BJ (cell line): ENCODE data around the gene DGKH. TPM values are rescaled to one million over a fixed set of nuclear protein-coding genes. Genes with fewer than 3 reads are reported as not detected.

Source experiments
- CTCF ChIA-PET: fragments of 350-600 bp; formaldehyde crosslinking; extraction: SDS; loops from one replicate; lab custom pipeline; 2021; ENCODE audit warnings: antibody characterized with exemption, inconsistent platforms; lab: Yijun Ruan, JAX
- POLR2A ChIA-PET: fragments of 300-600 bp; sonication (Branson Sonifier 250); formaldehyde crosslinking; extraction: SDS; loops from one replicate; lab custom pipeline; 2021; ENCODE audit warnings: antibody characterized with exemption; lab: Charles Lee
- DNase-seq: peaks from one replicate; pipeline ENCODE4 v3.0.0-alpha.2; 2011; ENCODE audit warnings: low read depth
- H3K27me3 ChIP-seq: 2 replicates; pipeline ENCODE4 v1.6.0; 2011; ENCODE audit warnings: low read length; ENCODE audit not compliant: control insufficient read depth, insufficient read depth
- H3K36me3 ChIP-seq: 2 replicates; pipeline ENCODE4 v1.5.1; 2011; ENCODE audit warnings: low read length; ENCODE audit not compliant: control insufficient read depth, insufficient read depth
- H3K4me3 ChIP-seq: 2 replicates; pipeline ENCODE4 v1.5.1; 2011; ENCODE audit warnings: low read depth, mild to moderate bottlenecking, control low read depth, low read length
- CTCF ChIP-seq: IDR thresholded peaks from 2 replicates; pipeline ENCODE4 v1.5.1; 2011; ENCODE audit warnings: low read depth, mild to moderate bottlenecking, control low read depth, inconsistent platforms, low read length, moderate library complexity; ENCODE audit not compliant: insufficient read depth
- polyA plus RNA-seq: library from polyadenylated mRNA; depleted of rRNA; stranded (reverse); fragments of >200 nt; gene quantifications from 2 replicates; pipeline ENCODE4 v1.2.3, GENCODE V29; 2011

DGKH gene
- polyA plus RNA-seq, 1 experiment, result 4.2 TPM

DNA sequence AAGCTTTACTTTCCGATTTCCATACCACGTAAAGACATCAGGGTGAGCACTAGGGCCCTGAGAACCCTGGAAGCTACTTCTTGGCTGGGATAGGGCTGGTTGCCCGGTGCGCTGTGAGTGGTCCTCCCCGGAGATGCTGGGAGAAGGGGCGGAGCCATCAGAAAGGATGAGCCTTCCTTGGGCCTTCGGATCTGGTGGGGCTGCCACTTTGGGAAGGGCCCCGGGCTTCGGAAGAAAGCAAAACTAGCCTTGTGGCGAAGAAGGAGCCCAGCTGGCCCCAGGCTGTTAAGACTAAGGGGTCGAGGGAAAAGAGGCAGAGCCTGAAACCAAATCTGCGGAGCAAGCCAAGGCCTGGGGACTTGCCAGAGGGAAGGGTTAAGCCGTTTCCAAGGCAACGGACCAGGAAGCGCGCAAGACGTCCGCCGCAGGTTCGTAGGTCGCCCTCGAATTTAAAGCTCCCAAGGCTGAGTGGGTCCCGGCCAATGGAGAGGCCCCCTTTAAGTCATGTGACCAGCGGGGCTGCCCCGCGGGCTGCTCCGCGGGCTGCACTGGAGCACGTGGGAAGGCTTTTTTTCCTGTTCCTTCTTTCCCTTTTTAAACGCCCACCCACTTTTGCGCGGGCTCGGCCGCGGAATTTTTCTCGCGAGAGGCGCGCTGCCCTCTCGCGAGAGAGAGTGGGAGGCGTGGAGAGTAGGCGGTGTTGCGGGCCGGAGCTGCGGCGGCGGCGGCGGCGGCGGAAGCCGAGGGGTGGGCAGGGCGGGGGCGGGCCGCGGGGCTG lies 223.1 kb downstream of the DGKH start:
- peak overlapping the region; percentile 89 for H3K4me3 ChIP-seq
- CTCF ChIA-PET, result interaction anchor here (0.6 kb wide), 1 partner anchor 1489 kb away, joined by 3 read pairs; no protein-coding TSS in a partner anchor
- POLR2A ChIA-PET, result no interaction called here
- no peaks in the 10 kb centered on the region for H3K36me3 ChIP-seq
- no peak for TF ChIP-seq CTCF
- no peaks in the 10 kb centered on the region for H3K27me3 ChIP-seq
- peak; percentile 93 for DNase-seq

DNA sequence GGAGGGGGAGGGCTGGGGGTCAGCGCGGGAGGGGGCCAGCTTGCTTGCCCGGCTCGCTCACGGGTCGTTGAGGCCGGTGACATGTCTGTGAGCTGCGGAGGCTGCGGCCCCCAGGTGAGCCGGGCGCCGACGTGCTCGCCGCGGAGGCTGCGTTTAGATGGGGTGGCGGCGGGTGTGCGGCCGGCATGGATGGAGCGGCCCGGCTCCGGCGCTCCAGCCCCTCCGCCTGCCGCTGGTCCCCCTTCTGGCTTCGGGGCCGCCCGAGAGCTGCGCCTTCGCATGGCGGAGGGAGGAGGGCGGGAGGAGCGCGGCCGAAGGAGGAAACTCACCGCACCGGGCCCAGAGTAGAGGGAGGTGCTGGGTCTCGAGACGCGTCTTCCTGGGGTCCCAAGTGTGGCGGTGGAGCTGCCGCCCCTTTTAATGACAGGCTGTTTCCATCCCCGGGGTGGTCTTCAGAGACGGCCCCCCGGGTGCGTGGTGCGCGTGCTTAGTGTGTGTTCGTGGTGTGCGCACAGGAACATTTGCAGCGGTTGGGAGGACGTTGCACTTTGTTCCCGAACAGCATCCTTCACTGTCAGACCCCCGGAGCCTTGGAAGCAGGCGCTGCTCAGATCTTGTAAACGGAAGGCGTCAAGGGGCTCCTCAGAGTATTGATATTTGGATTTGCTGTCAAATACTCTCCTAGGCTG lies 223.8 kb downstream of the DGKH start, which contains the start of gene AKAP11:
Gene AKAP11 (plus strand): TSS at position 38 of the 689 bp plus-strand sequence. CDS start 14,197 bp downstream, outside the sequence.
- POLR2A ChIA-PET, result no interaction called here
- Histone ChIP-seq H3K4me3 (peak within 1 kb of the TSS; percentile 89), H3K36me3 (no peaks in the 10 kb centered on the region), H3K27me3 (no peaks in the 10 kb centered on the region)
- TF ChIP-seq CTCF, result no peak
- CTCF ChIA-PET, result interaction anchor here (0.6 kb wide), 1 partner anchor 1490 kb away, joined by 3 read pairs; no protein-coding TSS in a partner anchor
- DNase-seq, result no peak

DNA sequence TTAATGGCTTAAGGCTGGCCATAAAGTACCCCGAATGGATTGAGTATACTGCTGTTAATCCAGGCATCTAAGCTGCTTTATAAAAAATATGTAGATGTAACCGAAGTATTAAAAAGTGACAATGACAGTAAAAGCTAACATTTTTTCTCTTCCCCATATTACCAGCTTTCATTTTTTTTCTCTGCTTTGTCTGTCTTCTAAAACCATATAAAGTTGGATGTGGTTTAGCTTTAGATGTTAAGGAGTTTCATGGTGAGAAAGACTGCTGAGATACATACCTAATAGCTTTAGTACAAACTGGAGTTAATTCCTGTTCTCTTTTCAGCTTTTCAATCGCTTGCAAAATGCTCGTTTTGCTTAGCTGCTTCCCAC lies 224.3 kb downstream of the DGKH start:
- TF ChIP-seq CTCF, result no peak
- DNase-seq, result no peak
- Histone ChIP-seq H3K4me3 (peak overlapping the region; percentile 89), H3K36me3 (no peaks in the 10 kb centered on the region), H3K27me3 (no peaks in the 10 kb centered on the region)
- CTCF ChIA-PET, result no interaction called here
- POLR2A ChIA-PET, result no interaction called here

DNA sequence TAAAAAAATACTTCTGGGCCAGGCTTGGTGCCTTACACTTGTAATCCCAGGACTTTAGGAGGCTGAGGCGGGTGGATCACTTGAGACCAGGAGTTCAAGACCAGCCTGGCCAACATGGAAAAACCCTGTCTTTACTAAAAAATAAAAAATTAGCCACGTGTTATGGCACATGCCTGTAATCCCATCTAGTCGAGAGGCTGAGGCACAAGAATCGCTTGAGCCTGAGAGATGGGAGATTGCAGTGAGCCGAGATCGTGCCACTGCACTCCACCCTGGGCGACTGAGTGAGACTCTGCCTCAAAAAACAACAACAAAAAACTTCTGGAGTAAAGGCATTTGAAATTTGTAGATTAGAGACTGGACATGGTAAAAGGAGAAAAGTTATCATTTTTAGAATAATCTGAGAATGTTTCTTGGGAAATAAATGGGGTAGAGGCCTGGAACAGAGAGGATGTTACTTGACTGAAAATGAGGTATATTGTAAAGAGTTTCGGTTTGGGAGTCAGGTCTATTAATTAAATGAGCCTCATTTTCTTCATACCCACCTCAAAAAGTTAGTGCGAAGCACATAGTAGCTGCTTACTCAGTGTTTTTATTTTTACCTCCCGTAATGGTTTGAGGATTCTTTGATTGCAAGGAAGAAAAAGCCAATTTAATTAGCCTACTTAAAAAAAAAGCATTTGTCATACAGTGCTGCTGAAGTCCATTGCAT lies 226.1 kb downstream of the DGKH start:
- Histone ChIP-seq H3K36me3 (no peaks in the 10 kb centered on the region), H3K27me3 (no peaks in the 10 kb centered on the region), H3K4me3 (no peak overlapping the region)
- TF ChIP-seq CTCF, result no peak
- ChIA-PET CTCF (interaction anchor here (1.8 kb wide), 1 partner anchor 10 kb away, joined by 5 read pairs; no protein-coding TSS in a partner anchor), POLR2A (no interaction called here)
- DNase-seq, result no peak

GRCh38 chr13:42275098-42275471 lies 226.6 kb downstream of the DGKH start:
- Histone ChIP-seq H3K27me3 (no peaks in the 10 kb centered on the region), H3K36me3 (no peaks in the 10 kb centered on the region), H3K4me3 (no peak overlapping the region)
- no peak for DNase-seq
- TF ChIP-seq CTCF, result no peak
- ChIA-PET CTCF (no interaction called here), POLR2A (no interaction called here)
